Body of pancreas (tissue), 4 donors: ENCODE measurements around the gene SLC35F3.

Source experiments
- POLR2A ChIP-seq, 3 donors: fragments of 450-650 bp; IDR thresholded peaks; one replicate each; pipeline ENCODE4 v1.6.1; 2016; ENCODE audit warnings: antibody characterized with exemption in 3 of 3, mild to moderate bottlenecking in 2 of 3
- TF ChIP-seq, protein P1 (sequence below), 7 experiments: fragments of 450-650 bp in 4 of 7; fragments of 200-600 bp in 3 of 7; sonication (generic) in 3 of 7; IDR thresholded peaks; one replicate each; pipeline ENCODE4 v1.5.1; 2016 to 2019; ENCODE audit warnings: antibody characterized with exemption in 7 of 7

GRCh38 chr1:234273981-234274380 lies 369.5 kb downstream of the SLC35F3 start:
- no peak for TF ChIP-seq POLR2A (IDR thresholded peaks at IDR 0.05)
- TF ChIP-seq, protein P1, sequence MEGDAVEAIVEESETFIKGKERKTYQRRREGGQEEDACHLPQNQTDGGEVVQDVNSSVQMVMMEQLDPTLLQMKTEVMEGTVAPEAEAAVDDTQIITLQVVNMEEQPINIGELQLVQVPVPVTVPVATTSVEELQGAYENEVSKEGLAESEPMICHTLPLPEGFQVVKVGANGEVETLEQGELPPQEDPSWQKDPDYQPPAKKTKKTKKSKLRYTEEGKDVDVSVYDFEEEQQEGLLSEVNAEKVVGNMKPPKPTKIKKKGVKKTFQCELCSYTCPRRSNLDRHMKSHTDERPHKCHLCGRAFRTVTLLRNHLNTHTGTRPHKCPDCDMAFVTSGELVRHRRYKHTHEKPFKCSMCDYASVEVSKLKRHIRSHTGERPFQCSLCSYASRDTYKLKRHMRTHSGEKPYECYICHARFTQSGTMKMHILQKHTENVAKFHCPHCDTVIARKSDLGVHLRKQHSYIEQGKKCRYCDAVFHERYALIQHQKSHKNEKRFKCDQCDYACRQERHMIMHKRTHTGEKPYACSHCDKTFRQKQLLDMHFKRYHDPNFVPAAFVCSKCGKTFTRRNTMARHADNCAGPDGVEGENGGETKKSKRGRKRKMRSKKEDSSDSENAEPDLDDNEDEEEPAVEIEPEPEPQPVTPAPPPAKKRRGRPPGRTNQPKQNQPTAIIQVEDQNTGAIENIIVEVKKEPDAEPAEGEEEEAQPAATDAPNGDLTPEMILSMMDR (IDR thresholded peaks at IDR 0.05): no peak
